GM21447 (cell line): ENCODE measurements around the gene NEK5.
"Not testable (repeated sequence)": the region's sequence is repeated elsewhere in the genome, so short reads cannot be mapped to it uniquely, and the experiment has no call there.

Experiments used
- ATAC-seq: cut with Tn5 transposase; IDR thresholded peaks from one replicate; pipeline ENCODE4 v1.9.1; 2021; ENCODE audit not compliant: unreplicated experiment

Gene NEK5

DNA sequence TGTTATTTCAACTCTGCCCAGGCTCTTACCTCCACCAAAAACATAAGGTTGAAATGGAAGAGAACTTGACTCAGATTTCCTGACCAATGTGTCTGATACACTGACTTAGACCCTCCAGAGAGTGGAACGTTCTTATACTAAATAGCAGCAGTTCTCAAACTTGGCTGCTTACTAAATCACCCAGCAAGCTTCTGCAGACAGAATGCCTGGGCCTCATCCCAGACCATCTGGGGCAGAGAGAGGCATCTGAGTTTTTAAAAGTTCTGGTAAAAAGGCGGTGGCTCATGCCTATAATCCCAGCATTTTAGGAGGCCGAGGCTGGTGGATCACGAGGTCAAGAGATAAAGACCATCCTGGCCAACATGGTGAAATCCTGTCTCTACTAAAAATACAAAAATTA, 46.3 kb downstream of the NEK5 start:
- ATAC-seq = no peak

DNA sequence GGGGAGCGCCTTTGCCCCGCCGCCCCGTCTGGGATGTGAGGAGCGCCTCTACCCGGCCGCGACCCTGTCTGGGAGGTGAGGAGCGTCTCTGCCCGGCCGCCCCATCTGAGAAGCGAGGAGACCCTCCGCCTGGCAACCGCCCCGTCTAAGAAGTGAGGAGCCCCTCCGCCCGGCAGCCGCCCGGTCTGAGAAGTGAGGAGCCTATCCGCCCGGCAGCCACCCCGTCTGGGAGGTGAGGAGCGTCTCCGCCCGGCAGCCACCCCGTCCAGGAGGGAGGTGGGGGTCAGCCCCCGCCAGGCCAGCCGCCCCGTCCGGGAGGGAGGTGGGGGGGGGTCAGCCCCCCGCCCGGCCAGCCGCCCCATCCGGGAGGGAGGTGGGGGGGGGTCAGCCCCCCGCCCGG, 49.0 kb downstream of the NEK5 start:
- not testable (repeated sequence) for ATAC-seq

DNA sequence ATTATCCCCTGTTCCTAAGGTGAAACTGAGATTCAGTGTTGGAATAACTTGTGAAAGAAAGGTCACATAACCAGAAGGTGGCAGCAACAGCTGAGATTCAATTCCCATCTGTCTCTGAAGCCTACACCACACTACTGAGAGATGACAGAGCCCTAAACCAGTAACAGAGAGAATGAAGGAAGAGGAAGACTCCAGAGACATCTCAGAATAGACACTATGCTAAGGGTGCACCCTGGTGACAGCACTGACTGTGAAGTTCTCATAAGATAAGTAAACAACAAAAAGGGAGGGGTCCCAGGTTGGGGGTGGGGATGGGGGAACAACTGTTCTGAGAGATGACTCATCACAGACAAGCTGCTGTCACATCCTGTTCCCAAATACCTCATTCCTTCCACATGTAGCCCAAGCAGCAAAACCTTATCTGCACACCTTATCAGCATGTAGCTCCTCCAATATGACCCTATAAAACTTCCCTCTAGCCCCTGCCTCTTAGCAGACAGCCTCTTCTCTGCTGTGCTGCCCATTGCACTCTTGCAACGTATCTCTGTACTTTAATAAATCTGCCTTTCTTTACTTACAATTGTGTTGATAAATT, 57.8 kb downstream of the NEK5 start:
- no peak for ATAC-seq

DNA sequence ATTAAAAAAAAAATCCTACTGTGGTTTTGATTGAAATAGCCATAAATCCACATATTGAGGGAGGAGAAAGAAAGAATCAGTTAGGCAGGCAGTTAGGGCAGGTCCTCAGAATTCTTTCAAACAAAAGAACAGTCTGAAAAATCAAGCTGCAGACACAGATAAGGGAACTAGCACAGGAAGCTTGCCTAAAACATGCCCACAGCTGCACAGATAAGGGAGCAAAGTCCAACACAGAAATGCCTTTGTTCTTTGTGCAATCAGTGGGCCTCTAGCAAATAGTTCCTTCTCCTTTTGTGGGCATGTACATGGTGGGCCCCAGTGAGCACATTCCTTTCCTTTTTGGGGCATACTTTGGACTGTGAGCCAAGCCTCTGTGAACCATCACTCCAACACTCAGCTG, 61.6 kb downstream of the NEK5 start:
- ATAC-seq = no peak

DNA sequence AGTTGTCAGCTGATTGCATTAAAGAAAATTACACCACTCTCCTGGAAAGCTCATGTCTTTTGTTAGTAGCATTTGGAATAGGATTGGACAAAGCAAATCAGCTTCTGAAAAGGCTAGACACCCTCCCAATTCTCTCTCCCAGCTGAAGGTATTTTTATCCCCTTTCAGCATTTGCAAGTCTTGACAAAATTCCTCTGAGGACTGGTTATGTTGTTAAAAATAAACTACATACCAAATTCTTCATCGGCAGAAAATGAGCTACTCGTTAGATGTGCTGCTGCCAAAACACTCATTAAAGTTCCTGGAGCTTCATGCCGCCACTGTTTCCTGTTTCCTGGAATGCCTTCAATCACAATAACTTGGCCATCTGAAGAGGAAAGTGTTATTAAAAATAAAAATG, 67.3 kb downstream of the NEK5 start:
- ATAC-seq = no peak

DNA sequence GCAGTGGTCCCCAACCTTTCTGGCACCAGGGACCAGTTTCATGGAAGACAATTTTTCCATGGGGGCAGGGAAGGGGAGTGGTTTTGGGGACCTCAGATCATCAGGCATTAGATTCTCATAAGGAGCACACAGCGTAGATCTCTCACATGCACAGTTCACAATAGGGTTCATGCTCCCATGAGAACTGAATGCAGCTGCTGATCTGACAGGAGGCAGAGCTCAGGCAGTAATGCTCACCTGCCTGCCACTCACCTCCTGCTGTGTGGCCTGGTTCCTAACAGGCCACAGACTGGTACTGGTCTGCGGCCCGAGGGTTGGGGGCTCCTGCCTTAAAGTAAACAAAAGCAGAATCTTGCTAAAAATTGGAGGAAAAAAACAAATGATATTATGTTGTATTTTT, 67.8 kb downstream of the NEK5 start:
- ATAC-seq = not testable (repeated sequence)

DNA sequence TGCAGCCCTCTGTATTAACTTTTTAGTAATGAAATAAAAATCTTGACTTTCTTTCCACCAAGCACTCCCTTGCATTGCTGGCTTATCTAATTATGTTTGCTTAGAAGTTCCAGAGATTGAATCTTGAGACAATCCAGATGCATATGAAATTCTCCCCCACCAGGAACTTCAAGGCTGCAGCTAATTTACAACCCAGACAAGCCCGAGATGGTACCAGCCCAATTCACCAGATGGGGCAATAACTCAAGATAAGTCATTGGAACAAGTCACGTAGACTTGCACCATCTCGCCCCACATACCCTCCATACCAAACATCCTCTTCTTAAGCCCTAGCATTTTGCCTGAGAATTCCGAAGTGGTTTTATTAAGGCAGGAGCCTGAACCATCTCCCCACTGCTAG, 75.4 kb downstream of the NEK5 start:
- ATAC-seq = no peak

DNA sequence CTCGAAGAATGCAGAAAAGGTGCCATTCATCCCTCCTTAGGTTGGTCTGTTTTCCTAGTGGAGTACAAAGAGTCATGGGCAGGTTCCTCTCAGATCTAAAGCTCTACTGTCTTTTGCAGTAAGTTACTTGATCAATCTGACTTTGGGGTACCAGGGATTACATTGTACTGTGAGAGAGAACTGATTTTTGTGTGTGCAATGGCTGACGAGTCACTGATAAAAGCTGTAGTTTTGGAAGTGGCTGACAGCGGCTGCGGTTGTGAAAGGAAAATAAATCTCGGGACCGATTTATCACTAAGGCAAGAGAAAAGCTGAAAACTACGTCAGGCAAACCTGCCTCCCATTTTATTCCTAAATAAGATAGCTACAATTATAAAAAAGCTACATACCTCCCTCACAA, 77.5 kb downstream of the NEK5 start:
- ATAC-seq = no peak

DNA sequence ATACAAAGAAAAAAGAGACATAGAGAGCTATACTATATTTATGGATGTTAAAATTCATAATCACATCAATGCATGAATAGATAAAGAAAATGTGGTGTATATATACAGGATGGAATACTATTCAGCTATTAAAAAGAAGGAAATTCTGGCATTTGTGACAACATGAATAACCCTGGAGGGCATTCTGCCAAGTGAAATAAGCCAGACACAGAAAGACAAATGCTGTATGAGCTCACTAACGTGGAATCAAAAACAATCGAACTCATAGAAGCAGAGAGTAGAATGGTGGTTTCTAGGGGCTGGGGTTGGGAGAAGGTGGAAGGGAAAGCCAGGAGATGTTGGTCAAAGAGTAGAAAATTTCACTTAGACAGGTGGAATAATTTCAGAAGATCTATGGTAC, 80.4 kb downstream of the NEK5 start:
- ATAC-seq = no peak

DNA sequence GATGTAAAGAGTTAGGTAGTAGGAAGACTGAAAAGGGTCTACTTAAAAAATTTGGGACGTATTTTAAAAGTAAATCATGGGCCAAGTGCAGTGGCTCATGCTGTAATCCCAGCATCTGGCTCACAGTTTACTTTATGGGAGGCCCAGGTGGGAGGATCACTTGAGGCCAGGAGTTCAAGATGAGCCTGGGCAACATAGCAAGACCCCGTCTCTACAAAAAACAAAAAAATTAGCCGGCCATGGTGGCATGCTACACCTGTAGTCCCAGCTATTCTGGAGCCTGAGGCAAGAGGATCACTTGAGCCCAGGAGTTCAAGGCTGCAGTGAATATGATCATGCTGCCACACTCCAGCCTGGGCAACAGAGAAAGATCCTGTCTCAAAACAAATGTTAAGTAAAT, 81.4 kb downstream of the NEK5 start:
- ATAC-seq = no peak

DNA sequence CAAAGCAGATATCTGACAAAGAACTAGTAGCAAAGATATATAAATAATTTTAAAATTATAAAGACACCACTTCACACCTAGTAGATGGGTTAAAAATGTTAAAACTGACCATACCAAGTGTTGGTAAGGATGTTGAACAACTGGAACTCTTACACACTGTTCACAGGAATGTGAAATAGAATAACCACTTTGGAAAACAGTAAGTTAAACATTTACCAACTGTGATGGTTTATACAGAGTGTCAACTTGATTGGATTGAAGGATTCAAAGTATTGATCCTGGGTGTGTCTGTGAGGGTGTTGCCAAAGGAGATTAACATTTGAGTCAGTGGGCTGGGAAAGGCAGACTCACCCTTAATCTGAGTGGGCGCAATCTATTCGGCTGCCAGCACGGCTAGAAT, 85.2 kb downstream of the NEK5 start:
- ATAC-seq = no peak

DNA sequence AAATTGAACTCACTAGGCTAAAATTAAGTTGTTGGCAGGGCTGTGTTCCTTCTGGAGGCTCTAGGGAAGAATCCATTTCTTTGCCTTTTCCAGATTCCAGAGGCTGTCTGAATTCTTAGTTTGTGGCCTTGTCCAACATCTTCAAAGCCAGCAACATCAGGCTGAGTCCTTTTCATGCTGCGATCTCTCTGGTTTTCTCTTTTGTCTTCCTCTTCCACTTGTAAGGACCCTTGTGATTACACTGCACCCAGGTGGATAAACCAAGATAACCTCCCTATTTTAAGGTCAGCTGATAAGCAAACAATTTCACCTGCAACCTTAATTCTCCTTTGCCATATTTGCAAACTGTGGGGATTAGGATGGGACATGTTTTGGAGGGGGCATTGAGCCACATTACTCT, 92.8 kb downstream of the NEK5 start:
- ATAC-seq = no peak

DNA sequence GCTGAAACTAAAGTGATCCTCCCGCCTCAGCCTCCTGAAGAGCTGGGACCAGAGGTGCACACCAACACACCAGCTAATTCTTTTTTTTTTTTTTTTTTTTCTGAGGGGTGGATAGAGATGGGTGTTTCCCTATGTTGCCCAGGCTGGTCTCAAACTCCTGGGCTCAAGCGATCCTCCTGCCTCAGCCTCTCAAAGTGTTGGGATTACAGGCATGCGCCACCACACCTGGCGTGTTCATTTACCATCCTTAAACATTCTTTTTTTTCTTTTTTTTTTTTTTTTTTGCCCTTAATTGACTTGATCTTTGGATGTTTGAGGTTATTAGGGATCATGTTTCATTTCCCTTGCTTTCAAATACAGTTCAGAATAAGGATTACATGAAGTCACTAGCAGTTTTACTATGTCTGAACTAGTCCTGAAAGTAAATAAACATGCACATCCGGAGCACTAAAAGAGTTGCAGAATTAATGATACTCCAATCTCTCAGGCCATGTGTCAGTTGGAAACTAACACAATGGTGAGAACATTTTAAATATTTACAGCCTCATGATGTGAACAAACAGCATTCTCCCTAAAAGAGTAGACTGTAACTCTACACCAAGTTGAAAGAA, 94.2 kb downstream of the NEK5 start:
- ATAC-seq = no peak

DNA sequence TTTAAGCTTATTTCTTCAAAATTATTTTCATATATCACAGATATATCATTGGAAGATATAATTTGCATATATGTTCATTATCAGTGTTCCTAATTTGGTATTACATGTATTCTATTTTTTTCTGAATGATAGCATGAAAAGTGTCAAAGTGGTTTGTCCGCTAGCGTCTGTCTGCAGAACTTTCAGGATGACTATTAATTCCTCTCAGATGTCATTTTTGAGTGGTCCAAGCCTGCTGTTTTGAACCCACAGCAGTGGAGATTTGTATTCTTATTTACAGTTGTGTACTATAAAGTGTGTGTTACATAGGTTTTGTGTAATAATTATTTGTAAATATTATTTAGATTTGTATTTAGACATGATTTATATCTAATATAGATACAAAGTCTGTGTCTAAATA, 95.8 kb downstream of the NEK5 start:
- no peak for ATAC-seq

DNA sequence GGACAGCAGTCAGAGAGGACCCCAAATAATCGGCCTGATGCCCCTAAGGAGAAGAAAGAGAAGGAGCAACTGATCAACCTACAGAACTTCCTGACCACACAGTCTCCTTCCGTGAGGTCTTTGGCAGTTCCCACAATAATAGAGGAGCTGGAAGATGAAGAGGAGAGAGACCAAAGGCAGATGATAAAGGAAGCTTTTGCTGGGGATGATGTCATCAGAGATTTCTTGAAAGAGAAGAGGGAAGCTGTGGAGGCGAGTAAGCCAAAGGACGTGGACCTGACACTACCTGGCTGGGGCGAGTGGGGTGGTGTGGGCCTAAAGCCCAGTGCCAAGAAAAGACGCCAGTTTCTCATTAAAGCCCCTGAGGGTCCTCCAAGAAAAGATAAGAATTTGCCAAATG, 98.5 kb downstream of the NEK5 start:
- not testable (repeated sequence) for ATAC-seq

DNA sequence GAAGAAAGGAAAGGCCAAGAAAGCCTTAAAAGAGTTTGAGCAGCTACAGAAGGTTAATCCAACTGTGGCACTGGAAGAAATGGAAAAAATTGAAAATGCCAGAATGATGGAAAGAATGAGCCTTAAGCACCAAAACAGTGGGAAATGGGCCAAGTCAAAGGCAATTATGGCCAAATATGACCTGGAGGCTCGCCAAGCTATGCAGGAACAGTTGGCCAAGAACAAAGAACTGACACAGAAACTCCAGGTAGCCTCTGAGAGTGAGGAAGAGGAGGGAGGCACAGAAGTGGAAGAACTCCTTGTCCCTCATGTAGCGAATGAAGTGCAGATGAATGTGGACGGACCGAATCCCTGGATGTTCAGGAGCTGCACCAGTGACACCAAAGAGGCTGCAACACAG, 99.3 kb downstream of the NEK5 start:
- no peak for ATAC-seq

DNA sequence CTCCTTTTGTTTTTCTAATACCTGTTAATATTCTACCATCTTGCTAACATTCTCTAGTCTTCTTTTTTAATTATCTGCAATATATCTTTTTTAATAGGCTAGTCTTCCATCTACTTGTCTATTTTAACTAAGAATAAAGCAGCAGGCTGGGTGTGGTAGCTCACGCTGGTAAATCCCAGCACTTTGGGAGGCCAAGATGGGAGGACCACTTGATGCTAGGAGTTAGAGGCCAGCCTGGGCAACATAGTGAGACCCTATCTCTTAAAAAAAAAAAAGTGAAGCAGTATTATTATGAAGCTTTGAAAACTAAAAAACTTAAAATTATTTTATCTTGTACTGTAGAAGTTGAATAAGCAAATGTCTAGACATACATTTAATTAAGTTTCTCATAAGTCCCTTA, 101.0 kb downstream of the NEK5 start:
- no peak for ATAC-seq

DNA sequence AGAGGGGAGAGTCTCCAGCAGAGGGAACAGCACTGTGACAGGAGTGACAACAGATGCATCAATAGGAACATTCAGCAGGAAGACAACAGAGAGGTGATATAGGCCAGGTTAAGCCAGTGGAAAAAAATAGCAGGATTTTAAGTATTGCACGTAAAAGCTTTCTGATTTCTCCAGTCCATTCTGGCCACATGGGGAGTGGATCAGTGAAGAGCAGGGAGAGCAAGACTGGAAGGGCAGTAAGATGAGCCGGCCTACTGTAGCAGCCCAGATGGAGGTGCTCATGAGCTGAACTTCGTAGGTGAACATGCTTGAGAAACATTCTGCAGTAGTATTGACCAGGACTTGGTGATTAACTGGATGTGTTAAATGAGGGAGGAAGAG, 102.6 kb downstream of the NEK5 start:
- no peak for ATAC-seq

DNA sequence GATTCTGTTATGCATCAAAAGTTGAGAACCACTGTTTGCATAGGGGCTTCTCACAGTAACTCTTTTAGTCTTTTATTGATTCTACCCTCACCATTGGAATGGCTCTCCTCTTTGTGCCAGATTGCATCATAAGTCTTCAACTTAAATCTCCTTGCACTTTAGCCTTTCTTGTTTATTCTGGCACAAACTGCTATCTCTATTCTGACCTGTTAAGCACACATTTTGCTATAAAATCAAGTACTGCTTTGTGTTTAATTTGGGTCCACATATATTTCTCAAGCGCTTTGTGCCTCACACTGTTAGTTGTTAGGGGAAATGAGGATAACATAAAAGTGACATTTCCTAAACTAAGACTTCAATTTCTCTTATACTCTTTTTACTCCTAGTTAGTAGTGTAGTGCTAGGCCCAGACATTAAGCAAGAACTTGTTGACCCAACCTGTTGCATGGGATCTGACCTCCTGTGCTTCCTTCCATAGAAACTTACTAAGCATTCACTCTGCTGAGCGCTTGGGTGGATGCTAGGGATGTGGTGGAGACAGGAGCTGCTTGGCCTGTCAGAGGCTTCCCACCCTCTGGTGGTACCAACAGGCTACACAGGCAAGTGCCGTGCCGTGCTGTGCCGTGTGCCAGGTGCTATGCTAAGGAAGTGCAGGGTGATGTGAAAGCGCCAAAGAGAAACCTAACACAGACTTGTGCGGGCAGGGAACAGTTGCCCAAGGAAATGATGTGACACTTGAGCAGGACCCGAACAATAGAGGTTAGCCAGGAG, 103.2 kb downstream of the NEK5 start:
- no peak for ATAC-seq

DNA sequence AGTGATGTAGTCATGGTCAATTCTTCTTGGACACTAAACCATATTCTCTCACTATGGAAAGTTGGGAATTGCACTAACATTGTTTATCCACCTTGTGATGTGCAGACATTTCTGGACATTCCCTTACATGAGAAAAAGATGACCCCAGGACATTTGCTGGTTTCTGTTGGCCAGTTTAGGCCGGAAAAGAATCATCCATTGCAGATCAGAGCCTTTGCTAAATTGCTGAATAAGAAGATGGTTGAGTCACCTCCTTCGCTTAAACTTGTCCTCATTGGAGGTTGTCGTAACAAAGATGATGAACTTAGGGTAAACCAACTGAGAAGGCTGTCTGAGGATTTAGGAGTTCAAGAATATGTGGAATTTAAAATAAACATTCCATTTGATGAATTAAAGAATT, 104.4 kb downstream of the NEK5 start, which contains the start of gene UTP14C:
UTP14C (plus strand) TSS at position 211 of the 400 bp plus-strand sequence. CDS start 4,114 bp downstream, outside the sequence.
- ATAC-seq = no peak

DNA sequence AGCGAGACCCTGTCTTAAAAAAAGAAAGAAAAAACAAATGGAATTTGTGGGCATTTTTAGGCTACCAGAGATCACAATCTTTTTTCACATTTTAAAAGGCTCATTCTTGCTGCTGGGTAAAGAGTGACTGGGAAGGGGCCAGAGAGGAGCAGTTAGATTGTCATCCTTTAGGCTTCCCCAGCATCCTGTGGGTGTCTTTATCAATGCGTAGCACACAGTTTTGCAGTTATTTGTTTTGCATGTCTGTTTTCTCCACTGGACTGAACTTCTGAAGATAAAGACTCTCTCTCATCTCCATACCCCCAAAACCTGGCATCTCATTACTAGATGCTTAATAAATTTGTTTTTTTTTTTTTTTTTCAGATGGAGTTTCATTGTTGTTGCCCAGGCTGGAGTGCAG, 106.5 kb downstream of the NEK5 start:
- no peak for ATAC-seq

DNA sequence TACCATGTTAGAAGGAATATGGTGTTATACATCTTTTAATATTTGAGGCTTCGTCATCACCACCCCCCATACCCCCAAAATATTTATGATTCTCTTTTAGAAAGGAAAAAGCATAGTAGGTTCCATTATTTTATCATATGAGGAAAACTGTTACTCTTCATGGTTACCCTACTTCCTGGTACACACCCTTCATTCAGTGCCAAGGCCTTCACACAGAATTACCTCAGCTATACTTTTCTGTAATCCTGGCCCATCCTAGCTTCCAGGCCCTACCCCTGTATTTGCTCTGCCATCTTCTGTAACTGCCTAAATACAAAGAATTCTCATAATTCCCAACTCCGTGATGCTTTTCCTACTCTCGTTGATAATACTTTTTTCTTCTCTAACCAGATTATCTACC, 108.7 kb downstream of the NEK5 start:
- ATAC-seq = no peak
